ENCODE measurements around the gene TMEM270. TPM values are rescaled to one million over a fixed set of nuclear protein-coding genes. Genes with fewer than 3 reads are reported as not detected.

Gene TMEM270
- total and polyA plus RNA-seq, 2 donors, result 0.09 to 0.46 TPM

DNA sequence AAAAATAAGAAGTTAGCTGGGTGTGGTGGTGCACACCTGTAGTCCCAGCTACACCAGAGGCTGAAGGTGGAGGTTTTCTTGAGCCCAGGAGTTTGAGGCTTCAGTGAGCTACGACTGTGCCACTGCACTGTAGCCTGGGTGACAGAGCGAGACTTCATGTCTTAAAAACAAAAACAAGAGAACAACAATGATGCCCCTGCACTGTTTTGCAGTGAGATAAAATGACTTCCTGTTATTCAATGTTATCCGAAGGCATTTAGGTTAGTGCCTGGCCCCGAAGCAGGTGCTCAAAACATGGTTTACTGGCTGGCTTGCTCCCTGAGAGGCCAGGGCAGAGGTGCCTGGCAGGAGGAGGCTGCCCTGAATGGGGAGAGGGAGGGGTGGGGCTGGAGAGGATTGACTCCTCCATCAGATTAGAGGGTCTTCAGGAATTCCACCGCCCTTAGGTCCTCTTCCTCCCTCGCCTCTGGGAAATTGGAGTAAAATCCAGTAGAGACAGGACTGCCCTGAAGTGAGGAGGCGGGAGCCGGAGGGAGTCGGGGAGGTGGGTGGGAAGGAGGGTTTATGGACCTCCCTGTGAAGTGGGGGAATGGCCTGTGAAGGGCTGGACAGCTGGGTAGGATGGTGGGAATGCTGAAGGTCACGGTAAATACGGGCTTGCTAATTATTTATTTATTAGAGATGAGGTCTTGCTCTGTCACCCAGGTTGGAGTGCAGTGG lies 36.9 kb upstream of the TMEM270 start:
- Histone ChIP-seq H3K27ac (ENCODE audit: low read depth in 1 of 2, low read length in 1 of 2) (no peak overlapping the region), H3K36me3 (ENCODE audit: control insufficient read depth in 2 of 2, insufficient read depth in 2 of 2, low read length in 1 of 2) (no peaks in the 10 kb centered on the region), H3K4me1 (ENCODE audit: control insufficient read depth in 2 of 2, insufficient read depth in 2 of 2, low read length in 2 of 2) (peaks cover 14 to 15% of the 10 kb centered on the region in 2 donors), H3K27me3 (ENCODE audit: control insufficient read depth in 2 of 2, insufficient read depth in 1 of 2, low read length in 1 of 2) (peaks cover 0 to 26% of the 10 kb centered on the region in 2 donors), H3K9me3 (ENCODE audit: control insufficient read depth in 2 of 2, insufficient read depth in 1 of 2, low read length in 1 of 2) (no peaks in the 10 kb centered on the region), H3K4me3 (ENCODE audit: low read length in 2 of 2) (no peak overlapping the region)
- no peak for DNase-seq (ENCODE audit: low read depth in 6 of 9, low spot score in 9 of 9)
- WGBS, result 94% methylated on average over 11 of the region's 11 CpGs

DNA sequence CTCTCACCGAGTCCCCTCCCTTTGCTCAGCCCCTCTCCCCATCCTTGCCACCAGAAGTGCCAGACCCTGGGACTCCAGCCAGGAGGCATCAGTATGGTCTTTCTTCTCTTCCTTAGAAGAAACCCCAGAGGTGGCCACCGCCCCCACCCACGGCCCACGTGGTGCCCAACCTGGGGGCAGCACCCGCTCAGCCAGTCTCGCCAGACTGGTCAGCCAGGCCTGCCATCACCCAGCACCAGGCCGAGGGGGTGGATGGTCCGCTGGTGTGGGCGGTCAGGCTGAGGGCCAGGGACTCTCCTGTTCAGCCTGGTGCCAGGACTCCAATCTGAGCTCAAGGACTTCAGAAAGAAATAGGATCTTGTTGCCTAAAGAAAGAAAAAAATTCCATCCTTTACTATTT lies 36.0 kb upstream of the TMEM270 start:
- Histone ChIP-seq H3K36me3 (ENCODE audit: control insufficient read depth in 2 of 2, insufficient read depth in 2 of 2, low read length in 1 of 2) (no peaks in the 10 kb centered on the region), H3K4me1 (ENCODE audit: control insufficient read depth in 2 of 2, insufficient read depth in 2 of 2, low read length in 2 of 2) (peaks cover 15 to 16% of the 10 kb centered on the region in 2 donors), H3K27ac (ENCODE audit: low read depth in 1 of 2, low read length in 1 of 2) (no peak overlapping the region), H3K27me3 (ENCODE audit: control insufficient read depth in 2 of 2, insufficient read depth in 1 of 2, low read length in 1 of 2) (peaks cover 0 to 26% of the 10 kb centered on the region in 2 donors), H3K9me3 (ENCODE audit: control insufficient read depth in 2 of 2, insufficient read depth in 1 of 2, low read length in 1 of 2) (no peaks in the 10 kb centered on the region), H3K4me3 (ENCODE audit: low read length in 2 of 2) (no peak overlapping the region)
- no peak for DNase-seq (ENCODE audit: low read depth in 6 of 9, low spot score in 9 of 9)
- 94% methylated on average over 9 of the region's 9 CpGs for WGBS

DNA sequence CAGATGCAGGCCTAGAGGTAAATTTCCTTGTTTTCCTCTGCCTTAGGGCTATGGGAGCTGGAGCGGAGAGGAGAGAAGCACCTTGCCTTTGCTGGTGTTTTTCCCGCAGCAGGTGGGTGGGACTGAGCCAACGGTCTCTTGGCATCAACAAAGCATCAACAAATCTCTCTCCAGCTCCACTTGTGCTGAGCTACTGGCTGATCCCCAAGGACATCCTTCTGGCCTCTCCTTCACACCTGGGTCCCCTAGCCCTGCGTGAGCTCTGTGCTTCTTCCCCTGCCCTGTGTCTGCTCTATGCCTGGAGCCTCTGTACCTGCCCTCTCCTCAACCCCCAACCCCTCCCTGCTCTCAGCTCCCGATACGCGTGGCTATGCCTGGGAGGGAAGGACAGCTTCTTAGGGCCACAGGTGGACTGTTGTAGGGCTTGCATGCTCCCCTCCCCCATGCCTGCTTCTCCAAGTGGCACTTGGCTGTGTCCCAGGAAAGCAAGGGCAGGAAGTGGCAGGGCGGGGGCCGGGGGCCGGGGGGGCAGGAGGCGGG lies 33.3 kb upstream of the TMEM270 start:
- Histone ChIP-seq H3K9me3 (ENCODE audit: control insufficient read depth in 2 of 2, insufficient read depth in 1 of 2, low read length in 1 of 2) (no peaks in the 10 kb centered on the region), H3K27ac (ENCODE audit: low read depth in 1 of 2, low read length in 1 of 2) (no peak overlapping the region), H3K36me3 (ENCODE audit: control insufficient read depth in 2 of 2, insufficient read depth in 2 of 2, low read length in 1 of 2) (no peaks in the 10 kb centered on the region), H3K4me1 (ENCODE audit: control insufficient read depth in 2 of 2, insufficient read depth in 2 of 2, low read length in 2 of 2) (peaks cover 15 to 16% of the 10 kb centered on the region in 2 donors), H3K4me3 (ENCODE audit: low read length in 2 of 2) (no peak overlapping the region), H3K27me3 (ENCODE audit: control insufficient read depth in 2 of 2, insufficient read depth in 1 of 2, low read length in 1 of 2) (peaks cover 2 to 35% of the 10 kb centered on the region in 2 donors)
- peak in 1 of 9 donors; percentile 25 for DNase-seq (ENCODE audit: low read depth in 6 of 9, low spot score in 9 of 9)
- 13% methylated on average over 11 of the region's 11 CpGs for WGBS

DNA sequence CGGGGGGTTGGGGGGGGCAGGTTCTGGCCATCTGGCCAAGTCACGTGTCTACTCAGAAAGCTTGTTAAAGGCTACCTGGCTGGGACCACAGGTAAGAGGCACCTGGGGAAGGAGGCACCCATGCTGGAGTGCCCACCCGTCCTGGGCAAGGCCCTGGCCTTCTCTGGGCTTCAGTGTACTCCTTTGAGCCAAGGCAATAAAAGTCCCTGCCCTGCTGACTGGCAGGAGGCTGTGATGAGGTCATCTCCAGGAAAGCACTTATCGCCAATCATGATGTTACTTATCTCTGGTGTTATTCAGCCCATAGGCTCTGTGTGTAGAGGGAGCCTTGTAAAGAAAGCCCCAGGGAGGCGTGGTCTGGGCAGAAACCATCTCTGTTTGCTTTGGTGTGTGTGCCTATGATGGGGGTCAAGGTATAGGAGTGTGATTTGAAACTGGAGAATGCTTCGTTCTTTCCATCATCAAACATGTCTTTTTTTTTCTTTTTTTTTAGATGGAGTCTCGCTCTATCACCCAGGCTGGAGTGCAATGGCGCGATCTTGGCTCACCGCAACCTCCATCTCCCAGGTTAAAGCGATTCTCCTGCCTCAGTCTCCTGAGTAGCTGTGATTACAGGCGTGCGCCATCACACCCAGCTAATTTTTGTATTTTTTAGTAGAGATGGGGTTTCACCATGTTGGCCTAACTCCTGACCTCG lies 32.7 kb upstream of the TMEM270 start:
- H3K27ac ChIP-seq (ENCODE audit: low read depth in 1 of 2, low read length in 1 of 2), result no peak overlapping the region
- DNase-seq (ENCODE audit: low read depth in 6 of 9, low spot score in 9 of 9), result no peak
- WGBS, result 69% methylated on average over 14 of the region's 14 CpGs
- no peaks in the 10 kb centered on the region for H3K36me3 ChIP-seq (ENCODE audit: control insufficient read depth in 2 of 2, insufficient read depth in 2 of 2, low read length in 1 of 2)
- no peak overlapping the region for H3K4me3 ChIP-seq (ENCODE audit: low read length in 2 of 2)
- no peaks in the 10 kb centered on the region for H3K9me3 ChIP-seq (ENCODE audit: control insufficient read depth in 2 of 2, insufficient read depth in 1 of 2, low read length in 1 of 2)
- H3K27me3 ChIP-seq (ENCODE audit: control insufficient read depth in 2 of 2, insufficient read depth in 1 of 2, low read length in 1 of 2), result peaks cover 2 to 35% of the 10 kb centered on the region in 2 donors
- peaks cover 15 to 16% of the 10 kb centered on the region in 2 donors for H3K4me1 ChIP-seq (ENCODE audit: control insufficient read depth in 2 of 2, insufficient read depth in 2 of 2, low read length in 2 of 2)

DNA sequence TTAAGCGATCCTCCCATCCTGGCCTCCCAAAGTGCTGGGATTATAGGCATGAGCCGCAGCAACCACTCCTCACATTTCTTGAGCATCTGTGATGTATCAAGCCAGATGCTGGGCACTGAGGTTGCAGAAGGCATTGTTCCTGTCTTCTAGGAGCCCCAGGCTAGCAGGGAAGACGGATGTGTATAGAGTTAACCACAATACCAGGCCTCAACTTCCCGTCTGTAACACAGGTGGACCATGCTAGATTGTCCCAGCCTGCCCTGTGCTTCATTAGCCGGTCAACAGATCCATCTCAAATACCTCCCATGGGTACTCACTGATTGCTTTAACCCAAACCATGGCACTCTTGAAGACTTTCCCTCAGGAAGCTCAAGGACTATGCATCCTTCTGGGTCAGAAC lies 32.0 kb upstream of the TMEM270 start:
- Histone ChIP-seq H3K4me3 (ENCODE audit: low read length in 2 of 2) (no peak overlapping the region), H3K27ac (ENCODE audit: low read depth in 1 of 2, low read length in 1 of 2) (no peak overlapping the region), H3K27me3 (ENCODE audit: control insufficient read depth in 2 of 2, insufficient read depth in 1 of 2, low read length in 1 of 2) (peaks cover 2 to 35% of the 10 kb centered on the region in 2 donors), H3K4me1 (ENCODE audit: control insufficient read depth in 2 of 2, insufficient read depth in 2 of 2, low read length in 2 of 2) (peaks cover 15 to 16% of the 10 kb centered on the region in 2 donors), H3K9me3 (ENCODE audit: control insufficient read depth in 2 of 2, insufficient read depth in 1 of 2, low read length in 1 of 2) (no peaks in the 10 kb centered on the region), H3K36me3 (ENCODE audit: control insufficient read depth in 2 of 2, insufficient read depth in 2 of 2, low read length in 1 of 2) (no peaks in the 10 kb centered on the region)
- 49% methylated on average over 5 of the region's 5 CpGs for WGBS
- DNase-seq (ENCODE audit: low read depth in 6 of 9, low spot score in 9 of 9), result no peak

DNA sequence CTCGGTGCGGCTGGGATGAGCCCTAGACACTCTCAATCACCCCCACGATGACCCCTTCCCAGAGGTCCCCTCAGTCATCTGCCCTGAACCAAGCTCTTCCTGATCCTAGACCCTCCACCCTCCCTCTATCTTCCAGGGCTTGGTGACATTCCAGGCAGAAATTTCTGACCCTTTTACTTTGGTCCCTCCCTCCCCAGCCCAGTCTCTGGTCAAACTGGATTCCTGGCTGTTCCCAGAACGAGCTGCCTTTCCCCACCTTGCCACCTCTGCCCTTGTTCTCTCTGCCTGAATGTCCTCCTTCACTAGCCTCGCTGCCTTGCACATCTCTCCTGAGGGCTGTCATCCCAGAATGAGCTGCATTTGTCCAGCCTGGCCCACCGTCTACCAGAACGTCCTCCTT lies 31.5 kb upstream of the TMEM270 start:
- H3K4me3 ChIP-seq (ENCODE audit: low read length in 2 of 2), result no peak overlapping the region
- no peak overlapping the region for H3K27ac ChIP-seq (ENCODE audit: low read depth in 1 of 2, low read length in 1 of 2)
- peaks cover 0 to 2% of the 10 kb centered on the region in 2 donors for H3K9me3 ChIP-seq (ENCODE audit: control insufficient read depth in 2 of 2, insufficient read depth in 1 of 2, low read length in 1 of 2)
- 78% methylated on average over 7 of the region's 7 CpGs for WGBS
- no peaks in the 10 kb centered on the region for H3K36me3 ChIP-seq (ENCODE audit: control insufficient read depth in 2 of 2, insufficient read depth in 2 of 2, low read length in 1 of 2)
- H3K4me1 ChIP-seq (ENCODE audit: control insufficient read depth in 2 of 2, insufficient read depth in 2 of 2, low read length in 2 of 2), result peaks cover 15 to 16% of the 10 kb centered on the region in 2 donors
- peaks cover 2 to 35% of the 10 kb centered on the region in 2 donors for H3K27me3 ChIP-seq (ENCODE audit: control insufficient read depth in 2 of 2, insufficient read depth in 1 of 2, low read length in 1 of 2)
- no peak for DNase-seq (ENCODE audit: low read depth in 6 of 9, low spot score in 9 of 9)

DNA sequence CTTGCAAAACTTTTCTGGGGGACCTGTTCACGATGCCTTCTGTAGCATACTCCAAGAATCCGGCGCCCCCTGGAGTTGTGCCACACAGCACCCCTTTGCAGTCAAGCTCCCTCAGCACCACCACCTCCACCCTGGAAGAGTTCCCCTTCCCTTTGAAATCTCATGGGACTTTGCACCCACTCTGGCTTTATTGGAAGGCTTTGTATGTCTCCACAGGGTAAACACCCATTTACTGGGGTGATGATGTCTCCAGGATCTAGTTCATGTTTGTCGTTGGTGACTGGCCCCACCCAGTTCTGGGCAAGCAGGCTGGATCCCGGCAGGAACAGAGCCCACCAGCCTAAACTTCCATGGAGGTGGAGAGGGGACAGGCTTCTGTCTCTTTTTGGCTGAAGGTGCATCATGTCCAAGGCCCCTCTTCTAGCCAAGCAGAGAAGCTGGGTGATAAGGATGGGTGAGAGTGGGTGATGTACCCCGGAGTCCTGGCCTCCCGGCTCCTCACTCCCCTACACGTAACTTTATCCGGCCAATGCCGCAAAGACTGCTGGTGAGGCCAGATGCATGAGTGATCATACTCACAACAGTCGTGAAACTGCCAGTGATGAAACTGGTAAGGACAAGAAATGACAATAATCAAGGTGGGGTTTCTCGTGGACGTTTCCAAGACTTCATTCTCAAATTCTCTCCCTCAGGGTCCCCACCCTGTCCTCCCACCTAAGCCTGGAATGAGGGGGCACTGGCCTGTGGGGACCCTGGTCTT lies 30.9 kb upstream of the TMEM270 start:
- Histone ChIP-seq H3K4me3 (ENCODE audit: low read length in 2 of 2) (no peak overlapping the region), H3K27me3 (ENCODE audit: control insufficient read depth in 2 of 2, insufficient read depth in 1 of 2, low read length in 1 of 2) (peaks cover 2 to 32% of the 10 kb centered on the region in 2 donors), H3K4me1 (ENCODE audit: control insufficient read depth in 2 of 2, insufficient read depth in 2 of 2, low read length in 2 of 2) (peaks cover 15 to 16% of the 10 kb centered on the region in 2 donors), H3K36me3 (ENCODE audit: control insufficient read depth in 2 of 2, insufficient read depth in 2 of 2, low read length in 1 of 2) (no peaks in the 10 kb centered on the region), H3K27ac (ENCODE audit: low read depth in 1 of 2, low read length in 1 of 2) (no peak overlapping the region), H3K9me3 (ENCODE audit: control insufficient read depth in 2 of 2, insufficient read depth in 1 of 2, low read length in 1 of 2) (peaks cover 0 to 7% of the 10 kb centered on the region in 2 donors)
- WGBS, result 90% methylated on average over 13 of the region's 13 CpGs
- DNase-seq (ENCODE audit: low read depth in 6 of 9, low spot score in 9 of 9), result no peak

DNA sequence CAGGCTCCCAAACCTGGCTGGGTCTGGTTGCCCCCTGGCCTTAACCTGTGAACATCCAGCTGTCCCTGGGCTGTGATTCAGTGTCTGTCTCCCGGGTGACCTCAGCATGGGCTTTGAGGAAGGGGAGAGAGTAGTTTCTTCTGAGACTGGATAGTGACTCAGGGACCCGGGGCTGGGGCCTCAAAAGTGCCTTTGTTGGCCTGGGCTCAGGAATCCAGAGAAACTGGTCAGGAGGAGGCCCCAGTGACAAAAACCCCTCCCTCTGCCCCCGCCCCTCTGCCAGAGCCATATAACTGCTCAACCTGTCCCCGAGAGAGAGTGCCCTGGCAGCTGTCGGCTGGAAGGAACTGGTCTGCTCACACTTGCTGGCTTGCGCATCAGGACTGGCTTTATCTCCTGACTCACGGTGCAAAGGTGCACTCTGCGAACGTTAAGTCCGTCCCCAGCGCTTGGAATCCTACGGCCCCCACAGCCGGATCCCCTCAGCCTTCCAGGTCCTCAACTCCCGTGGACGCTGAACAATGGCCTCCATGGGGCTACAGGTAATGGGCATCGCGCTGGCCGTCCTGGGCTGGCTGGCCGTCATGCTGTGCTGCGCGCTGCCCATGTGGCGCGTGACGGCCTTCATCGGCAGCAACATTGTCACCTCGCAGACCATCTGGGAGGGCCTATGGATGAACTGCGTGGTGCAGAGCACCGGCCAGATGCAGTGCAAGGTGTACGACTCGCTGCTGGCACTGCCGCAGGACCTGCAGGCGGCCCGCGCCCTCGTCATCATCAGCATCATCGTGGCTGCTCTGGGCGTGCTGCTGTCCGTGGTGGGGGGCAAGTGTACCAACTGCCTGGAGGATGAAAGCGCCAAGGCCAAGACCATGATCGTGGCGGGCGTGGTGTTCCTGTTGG lies 30.0 kb upstream of the TMEM270 start, which contains the start of gene CLDN4:
CLDN4 (plus strand) TSS at position 316 of the 903 bp plus-strand sequence; CDS start at position 522, 206 bp downstream.
- Histone ChIP-seq H3K9me3 (ENCODE audit: control insufficient read depth in 2 of 2, insufficient read depth in 1 of 2, low read length in 1 of 2) (peaks cover 0 to 7% of the 10 kb centered on the region in 2 donors), H3K4me3 (ENCODE audit: low read length in 2 of 2) (no peak within 1 kb of the TSS), H3K4me1 (ENCODE audit: control insufficient read depth in 2 of 2, insufficient read depth in 2 of 2, low read length in 2 of 2) (peaks cover 15 to 16% of the 10 kb centered on the region in 2 donors), H3K27ac (ENCODE audit: low read depth in 1 of 2, low read length in 1 of 2) (peak within 1 kb of the TSS in 1 of 2 donors; percentile 43), H3K27me3 (ENCODE audit: control insufficient read depth in 2 of 2, insufficient read depth in 1 of 2, low read length in 1 of 2) (peaks cover 2 to 30% of the 10 kb centered on the region in 2 donors), H3K36me3 (ENCODE audit: control insufficient read depth in 2 of 2, insufficient read depth in 2 of 2, low read length in 1 of 2) (no peaks in the 10 kb centered on the region)
- DNase-seq (ENCODE audit: low read depth in 6 of 9, low spot score in 9 of 9), result no peak
- WGBS, result 91% methylated on average over 42 of the region's 42 CpGs

All from thymus (tissue), 11 donors.